ENCODE data around the gene ZNF366.

The ZNF366 gene

DNA sequence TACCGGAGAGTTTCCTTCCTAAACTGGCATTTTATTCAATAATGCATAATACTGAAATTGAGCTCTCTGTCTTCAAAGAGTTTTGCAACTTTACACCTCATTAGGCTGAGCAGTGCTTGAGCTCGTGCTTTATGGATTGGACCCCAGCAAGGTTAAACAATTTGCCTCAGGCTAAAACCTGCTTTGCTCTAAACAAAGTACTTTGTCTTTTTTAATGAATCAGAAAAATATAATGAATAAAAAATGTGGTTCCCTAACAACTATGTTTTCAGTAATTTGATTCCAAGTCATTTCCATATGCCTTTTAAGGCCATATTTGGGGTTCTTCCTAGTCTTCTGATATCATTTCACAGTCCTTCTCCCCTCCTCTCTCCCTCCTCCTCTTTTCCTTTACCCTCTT, 20.0 kb downstream of the ZNF366 start:
- no peak for DNase-seq

DNA sequence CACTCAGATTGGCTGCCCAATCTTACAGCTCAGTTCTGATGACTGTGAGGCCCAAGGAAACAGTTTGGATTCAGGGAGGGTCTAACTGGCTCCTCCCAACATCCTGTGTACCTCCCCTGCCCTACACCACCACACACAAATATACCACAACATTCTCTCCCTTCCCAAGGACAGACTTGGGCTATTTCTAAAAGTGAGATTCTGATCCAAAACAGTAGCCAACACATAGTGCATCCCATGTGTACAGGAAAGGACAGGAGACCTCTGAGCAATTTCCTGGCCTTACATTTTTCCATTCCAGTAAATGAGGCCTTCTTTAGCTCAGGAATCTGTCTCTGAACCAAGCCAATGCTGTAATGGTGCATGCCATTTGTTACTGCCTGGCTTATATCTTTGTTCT, 20.8 kb downstream of the ZNF366 start:
- no peak for DNase-seq

DNA sequence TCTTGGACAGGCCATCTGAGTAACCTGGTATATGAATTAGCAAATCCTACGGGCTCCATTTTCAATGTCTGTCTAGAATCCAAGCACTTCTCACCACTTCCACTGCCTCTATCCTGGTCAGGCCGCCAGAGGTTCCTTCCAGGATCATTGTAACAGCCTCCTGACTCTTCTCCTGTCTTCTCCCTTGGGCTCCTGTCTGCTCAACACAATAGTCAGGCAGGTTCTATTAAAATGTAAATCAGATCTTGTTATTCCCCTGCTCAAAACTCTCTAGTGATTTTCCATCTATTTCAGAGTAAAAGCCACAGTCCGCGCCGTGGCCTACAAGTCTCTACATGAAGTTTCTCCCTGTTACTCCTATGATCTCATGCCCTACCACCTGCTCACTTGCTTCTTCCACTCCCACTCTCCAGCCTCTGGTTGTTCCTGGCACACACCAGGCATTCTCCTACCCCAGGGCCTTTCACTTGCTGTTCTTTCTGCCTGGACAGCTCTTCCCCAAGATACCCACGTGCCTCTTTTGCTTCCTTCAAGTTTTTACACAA, 21.7 kb downstream of the ZNF366 start:
- no peak for DNase-seq

DNA sequence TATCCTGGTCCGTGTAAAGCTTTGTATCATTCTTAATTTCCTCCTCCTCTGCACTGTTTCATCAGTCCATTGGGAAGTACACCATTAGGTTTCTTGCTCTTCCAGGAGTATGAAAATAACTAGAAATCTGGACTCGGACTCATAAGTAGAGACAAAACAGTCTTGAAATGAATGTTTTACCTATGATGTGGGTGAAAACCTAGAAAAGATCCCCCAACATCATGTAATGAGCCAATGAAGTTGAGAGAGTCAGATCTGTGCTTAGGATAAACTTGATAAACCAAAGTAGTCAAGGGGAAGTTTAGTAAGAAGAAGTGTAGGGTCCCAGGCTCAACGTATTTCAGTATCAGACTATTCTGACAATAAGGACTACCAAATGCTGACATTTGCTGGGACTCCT, 25.2 kb downstream of the ZNF366 start:
- DNase-seq: no peak

DNA sequence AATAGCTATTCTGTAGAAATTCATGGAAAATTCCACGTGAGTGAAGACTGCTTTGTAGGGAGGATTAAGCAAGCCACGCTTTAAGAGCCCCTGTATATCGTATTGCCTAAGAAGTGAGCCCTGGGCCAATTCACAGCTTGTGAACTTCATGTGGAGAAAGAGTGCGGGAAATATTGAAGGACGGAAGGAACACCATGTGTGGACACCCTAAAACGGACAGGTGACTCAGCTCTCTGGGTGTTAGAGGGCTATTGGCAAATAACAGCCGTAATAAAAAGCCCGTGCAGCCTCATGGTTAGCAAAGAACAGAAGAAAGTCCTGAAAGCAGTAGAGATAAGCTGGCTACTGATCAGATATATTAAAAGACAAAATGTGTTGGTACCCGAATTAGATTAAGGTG, 26.4 kb downstream of the ZNF366 start:
- no peak for DNase-seq

DNA sequence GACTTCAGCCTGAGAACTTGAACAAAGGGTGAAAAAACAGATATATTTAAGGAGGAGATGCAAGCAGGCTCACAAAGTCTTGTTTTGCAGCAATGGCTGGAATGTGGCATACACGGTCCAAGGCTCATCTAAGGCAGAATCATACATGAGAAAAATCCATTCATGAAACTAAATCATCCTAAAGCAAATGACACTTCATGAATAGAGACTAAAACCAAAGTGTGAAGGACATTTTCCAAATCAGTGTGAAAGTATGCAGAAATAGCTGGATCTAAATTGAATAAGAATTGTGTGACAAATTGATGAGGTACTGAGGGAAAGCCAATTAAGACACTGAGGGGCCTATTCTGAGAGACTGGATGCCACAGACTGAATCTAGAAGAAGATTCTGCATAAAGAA, 27.3 kb downstream of the ZNF366 start:
- DNase-seq: no peak

DNA sequence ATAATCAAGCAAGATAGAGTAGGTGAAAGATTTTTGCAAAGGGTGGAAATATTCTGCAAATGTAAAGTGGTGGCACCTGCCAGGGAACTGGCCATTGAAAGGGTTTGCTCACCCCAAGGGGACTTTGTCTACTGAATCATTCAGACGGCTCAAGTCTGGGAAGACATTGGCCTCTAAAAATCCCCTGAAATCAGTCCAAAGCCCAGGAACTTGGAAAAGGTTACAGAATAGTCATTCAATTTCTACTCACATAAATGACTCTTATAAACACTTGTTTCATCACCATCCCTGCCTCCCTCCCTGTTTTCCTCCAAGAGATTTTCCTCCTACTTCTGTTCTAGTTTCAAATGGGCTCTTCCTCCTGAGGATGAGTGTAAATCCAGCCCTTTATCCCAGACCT, 28.5 kb downstream of the ZNF366 start:
- no peak for DNase-seq

DNA sequence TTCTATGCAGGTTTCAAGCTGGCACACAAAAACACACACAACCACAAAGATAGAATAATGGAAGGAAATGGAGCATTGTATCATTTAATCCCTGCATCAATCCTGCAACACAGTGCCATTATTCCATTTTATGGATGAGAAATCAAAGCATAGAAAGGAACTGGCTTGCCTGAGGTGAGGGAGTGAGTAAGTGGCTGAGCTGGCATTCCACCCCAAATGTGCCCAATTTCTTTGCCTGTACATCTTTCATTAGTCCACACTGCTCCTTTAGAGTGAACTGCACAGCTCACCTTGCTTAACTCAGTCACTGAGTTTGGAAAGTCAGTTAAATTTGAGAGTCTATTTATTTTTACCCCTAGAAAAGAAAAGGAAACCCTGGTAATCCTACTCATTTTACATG, 28.9 kb downstream of the ZNF366 start:
- DNase-seq: no peak

DNA sequence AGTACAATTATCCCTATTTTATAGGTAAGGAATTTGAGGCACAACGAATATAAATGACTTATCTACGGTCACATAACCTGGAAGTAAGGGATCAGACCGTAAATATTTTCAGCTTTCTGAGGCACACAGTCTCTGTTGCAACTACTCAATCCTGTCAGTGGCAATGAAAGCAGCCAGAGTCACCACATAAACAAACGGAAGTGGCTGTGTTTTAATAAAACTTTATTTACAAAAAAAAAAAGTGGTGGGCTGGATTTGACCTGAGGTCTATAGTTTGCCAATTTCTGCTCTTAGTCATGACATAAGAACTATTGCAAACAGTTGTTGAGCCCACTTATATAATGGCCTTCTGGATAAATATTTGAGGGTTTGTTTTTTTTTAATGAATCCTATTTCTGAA, 29.6 kb downstream of the ZNF366 start:
- DNase-seq: no peak

DNA sequence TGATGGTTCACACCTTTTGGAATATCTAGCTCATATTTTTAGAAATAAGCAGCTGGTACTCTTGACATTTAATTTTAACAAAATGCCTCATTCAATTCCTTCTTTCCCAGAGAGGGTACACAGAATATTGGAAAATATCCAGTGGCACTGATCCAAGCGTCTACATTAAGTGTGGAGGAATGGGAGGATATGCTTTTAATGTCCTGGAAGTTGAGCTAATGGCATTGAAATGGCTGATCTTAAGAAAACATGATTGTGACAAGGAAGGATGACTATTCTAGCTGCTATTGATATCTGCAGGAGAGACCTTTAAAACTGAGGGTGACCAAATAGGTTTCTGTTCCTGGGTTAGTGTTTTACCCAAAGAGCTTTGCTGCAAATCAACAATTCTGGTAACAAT, 30.0 kb downstream of the ZNF366 start:
- no peak for DNase-seq

DNA sequence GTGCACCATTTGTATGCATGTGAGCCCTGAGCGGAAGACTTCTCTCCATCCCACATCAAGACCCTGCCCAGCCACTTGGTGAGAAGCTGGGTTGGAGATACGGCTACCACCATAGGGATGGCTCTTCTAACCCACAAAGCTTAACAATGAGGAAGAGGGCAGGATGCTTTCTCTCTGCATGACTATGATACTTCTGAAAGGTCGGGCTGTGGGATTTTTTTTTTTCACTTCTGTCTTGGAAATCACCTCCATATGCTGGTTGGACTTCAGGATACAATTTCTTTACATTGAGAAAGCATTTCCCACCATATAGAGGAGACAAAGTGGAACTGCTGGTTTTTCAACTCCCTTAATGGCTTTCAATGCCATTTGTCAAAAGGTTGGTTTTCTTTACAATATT, 30.5 kb downstream of the ZNF366 start:
- no peak for DNase-seq

DNA sequence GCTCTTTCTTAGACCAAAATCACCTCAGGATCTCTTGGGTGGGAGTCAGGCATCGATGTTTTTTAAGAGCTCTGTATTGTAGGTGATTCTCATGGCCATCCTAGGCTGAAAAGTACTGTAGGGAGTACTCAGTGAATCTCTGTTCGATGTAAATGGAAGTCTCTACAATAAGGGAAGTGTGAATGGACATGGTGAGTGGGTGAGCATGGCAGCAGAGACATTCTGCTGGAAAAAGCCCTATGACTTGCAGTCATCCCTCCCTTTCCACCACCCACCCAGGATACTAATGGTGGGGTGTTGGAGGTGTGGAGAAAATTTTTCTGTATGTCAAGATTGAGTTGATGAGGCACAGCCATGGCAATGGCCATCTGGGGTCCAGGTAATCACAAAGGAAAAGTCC, 30.9 kb downstream of the ZNF366 start:
- no peak for DNase-seq

DNA sequence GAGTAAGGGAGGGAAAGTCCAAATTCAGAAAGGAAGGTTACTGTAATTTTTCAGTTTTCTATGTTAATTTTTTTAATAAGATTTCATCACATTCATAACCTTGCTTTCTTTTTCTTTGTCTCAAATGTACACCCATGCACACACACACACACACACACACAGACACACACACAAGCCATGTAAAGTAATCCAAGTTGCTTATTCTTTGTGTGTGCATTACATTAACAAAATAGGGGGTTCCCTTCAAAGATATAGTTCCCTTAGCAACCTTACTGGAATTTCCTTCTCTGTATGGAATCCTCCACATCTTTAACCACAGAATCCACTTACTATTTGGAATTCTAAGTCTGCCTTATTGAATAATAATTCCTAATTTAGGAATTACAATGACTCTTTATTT, 32.7 kb downstream of the ZNF366 start:
- DNase-seq: no peak

DNA sequence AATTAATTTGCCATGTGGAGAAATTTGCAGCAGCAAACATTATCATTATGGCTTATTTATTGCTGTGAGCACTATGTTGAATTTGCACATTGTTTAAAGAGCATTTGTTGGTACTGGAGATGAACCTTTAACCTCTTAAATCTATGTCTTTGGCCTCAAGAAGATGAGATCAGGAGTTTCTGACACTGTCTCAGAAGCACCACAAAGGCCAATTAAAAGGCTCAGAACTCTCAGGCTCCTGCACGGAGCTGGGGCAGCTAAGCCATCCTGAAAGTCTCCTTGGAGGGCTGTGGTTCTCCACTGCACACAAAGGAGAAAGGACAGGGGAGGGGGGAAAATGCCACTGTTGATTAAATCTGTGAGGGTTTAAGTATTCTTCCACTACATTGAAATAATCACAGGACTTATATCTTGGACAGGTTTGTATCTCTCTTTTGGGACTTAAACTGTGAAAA, 33.1 kb downstream of the ZNF366 start:
- DNase-seq: no peak

DNA sequence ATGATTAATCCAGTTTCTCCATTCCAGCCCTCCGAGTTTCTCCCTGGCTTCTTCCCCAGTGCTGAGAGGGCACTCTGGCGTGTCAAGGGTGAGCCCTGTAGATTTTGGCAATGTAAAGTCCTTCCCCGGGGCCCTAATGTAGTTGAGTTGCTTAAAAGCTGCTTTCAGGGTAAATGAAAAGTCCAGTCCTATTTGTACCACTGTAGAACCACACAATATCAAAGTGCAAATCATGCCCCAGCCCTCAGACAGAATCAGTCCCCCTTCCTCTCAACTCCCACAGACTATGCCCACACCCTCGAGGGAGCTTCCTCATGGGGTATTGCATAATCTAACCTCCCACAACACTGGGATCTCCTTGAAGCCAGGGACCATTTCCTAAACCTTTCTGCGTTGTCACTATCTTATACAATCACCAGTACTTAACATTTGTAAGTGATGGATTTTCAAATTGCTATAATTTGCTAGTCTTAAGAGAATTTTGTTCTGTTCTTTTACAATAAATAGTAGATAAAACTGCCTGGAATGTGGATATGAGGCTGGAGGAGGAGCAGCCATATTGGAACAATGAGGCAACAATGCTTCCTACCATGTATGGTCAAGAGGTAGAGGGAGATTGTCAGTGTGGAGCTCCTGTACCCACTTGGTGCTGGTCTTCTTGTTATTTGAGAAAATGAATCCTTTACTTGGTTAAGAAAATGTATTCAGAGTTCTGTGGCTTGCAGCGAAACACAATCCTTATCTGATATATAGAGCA, 34.4 kb downstream of the ZNF366 start:
- DNase-seq: no peak

DNA sequence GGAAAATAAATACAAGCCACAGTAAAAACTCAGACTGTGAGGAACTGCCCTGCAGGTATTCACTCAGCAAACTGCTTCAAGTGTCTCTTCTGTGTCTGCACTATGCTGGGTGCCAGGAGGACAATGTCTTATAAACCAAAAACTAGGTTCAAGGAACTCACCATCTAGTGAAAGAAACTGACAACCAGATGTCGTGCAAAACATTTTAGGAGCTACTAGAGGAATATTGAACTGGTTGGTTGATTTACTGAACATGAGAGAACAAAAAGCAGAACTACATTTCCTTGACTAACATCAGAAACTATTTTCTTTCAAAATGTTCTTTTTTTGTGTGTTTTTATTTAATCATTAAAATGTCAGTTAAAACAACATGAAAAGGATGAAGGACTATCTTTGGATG, 35.2 kb downstream of the ZNF366 start:
- DNase-seq: no peak

DNA sequence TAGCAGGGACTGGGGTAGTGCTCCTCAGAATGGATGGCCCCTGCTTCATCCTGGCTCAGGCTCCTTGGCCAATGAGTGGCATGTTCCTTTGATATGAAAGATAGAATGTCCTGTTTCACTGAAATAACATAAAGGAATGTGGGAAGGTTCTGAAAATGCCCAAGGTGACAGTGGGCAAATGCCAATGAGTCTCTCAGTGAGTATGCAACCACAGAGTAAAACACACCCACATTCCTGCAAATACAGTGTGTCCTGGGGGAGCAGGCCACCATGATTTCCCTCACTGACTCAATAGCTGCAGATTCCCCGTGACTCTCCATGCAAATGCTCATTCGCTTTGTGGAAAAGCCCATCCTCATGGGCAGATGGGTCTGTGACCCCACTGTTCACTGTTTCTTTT, 36.4 kb downstream of the ZNF366 start:
- no peak for DNase-seq

DNA sequence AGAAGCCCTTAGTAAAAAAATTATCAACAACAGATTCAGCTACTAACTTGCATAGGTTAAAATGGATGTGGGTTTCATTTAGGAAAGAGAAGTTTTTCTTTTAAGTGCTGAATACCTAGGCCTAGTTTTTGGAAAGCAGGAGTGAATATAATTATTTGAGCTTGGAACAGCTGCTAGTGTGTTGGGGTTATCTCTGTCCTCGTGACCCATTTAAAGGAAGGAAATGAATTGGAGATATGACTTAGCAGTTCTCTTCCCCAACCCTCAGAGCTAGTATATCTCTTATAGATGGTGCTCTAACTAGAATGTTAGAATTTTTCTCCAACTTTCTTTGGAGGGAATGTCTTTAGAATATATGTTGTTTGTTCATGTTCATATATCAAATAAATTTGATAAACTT, 38.6 kb downstream of the ZNF366 start:
- DNase-seq: no peak

DNA sequence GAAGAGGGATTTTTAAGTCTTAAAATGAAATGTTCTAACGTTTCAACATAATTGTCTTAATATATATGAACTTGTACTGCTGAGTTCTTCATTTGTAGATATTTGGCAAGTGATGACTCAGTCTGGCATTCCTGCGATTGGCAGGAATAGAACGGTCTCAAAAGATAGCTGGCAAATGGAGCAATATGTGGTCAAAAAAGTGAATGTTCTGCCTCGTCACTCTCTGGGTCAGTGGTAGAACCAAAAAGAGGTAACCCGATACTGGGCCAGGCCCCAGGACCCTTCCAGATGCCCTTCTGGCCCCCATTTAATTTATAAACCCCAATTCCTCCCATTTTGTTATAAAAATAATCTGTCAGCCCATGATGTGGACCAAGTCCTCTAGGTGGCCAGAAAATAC, 39.2 kb downstream of the ZNF366 start:
- no peak for DNase-seq

DNA sequence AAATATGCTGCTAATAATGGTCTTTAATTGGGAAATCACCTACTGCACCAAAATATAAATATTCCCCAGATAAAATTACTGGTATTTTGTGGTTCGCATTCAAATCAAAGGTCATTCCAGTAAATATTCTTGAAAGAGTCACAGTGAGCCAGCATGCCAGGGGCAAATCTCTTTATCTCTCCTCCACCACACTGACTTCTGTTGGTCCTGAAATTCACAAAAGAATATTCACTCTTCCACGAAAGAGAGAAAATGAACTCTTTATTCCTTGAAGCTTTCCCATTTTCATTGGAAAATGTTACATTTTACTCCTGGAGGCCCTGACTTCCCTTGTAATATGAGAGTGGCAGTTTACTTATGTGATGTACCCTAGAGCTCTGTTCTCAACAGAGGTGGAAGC, 39.7 kb downstream of the ZNF366 start:
- no peak for DNase-seq

DNA sequence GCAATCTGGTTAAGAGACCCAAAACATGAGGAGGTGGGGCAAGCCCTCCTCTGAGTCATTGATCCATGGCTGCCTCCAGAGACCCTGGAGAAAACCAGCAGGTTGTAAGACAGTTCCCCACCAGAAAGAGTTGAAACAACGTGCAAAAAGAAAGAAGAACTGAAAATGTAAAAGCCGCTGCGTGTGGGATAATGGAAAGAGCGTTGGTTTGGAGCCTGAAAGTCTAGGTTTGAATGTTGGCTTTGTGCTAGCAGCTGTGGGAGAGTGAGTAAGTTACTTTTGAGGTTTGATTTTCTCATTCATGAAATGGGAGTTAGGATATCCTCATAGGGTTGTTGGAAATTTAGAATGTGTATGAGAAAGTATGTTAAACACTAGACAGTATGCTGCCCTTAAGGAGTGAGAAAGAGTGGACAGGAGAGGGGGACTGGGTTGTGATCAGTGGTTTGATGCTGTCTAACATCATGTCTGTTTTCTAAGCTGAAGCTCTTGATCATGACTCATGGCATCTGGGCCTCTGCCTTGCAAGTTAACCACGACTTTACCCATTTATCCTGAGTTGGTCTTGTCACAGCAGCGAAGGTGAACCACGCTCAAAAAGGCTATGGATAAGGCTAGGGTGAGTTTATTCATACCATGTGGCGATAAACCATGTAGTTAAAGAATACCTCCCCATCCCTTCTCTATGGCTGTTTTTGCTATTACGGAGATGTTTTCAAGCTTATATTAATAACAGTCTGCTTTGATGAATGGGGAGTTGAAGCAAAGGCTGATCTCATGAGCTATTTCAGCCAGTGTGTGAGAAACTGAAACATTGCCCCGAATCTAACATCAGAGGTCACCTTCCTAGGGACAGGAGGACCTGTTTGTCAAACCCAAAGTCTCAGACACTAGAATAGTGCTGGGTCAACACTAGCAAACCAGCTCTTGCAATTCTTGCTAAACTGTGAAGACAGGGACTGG, 41.3 kb downstream of the ZNF366 start:
- DNase-seq: no peak

DNA sequence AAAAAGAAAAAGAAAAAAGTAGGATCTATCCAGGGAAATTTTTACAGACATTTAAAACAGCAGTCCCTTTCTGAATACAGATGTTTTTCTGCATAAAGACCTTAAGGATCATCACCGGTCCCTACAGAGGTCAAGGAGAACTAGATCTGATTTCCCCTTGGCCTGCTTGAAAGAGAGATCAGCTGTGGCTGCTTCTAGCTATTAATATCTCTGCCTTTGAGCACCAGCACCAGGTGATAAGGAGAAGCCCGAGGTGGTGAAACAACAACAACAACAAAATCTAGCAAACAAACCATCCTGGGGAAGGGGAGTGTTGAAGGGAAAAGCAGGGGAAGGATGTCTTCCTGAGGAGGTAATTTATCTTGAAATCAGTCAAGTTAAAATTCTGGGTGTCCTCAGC, 42.1 kb downstream of the ZNF366 start:
- DNase-seq: no peak

DNA sequence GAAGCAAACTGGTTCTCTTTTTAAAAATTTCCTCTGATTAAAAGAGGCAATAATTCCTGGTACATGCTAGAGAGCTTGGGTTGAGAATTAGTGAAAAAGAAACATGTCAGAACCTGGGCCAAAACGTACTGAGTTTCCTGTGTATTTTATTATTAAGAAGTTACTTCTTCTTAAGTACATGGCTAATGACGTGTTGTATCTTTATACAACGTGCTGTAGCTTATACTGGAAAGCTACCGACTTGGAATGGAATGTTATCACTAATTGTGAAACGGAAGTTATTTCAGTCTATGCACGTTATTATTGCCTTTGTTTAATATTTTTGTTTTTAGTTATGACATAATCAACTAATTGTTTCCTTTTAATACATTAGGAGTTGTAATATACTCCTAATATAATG, 43.1 kb downstream of the ZNF366 start:
- no peak for DNase-seq

DNA sequence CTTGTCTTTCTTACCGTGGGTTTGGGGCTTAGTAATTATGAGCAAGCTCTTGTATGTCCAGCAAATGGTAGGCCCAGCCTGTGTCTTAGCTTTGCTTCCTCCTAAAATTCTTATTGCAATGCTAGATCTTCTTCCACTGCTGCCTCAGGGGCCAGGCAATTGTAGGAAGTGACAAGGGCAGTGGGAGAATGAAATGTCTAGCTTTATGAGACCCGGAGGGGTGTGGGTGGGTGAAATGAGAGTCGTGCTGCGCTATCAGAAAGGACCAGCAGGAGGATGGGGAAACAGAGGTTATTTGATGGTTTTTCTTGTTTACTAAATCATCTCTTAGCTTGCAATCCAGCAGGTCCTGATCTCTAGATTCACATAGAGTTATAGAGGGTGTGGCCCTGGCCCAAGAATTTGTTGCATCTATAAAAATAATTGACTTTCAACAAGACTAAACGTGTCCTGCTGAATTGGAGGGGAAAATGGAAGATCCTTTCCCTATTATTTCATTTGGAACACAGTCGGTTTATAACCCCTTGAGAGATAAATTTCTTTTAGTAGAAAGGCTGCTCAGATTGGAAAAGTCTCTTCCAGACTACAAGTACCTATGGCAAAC, 43.7 kb downstream of the ZNF366 start:
- DNase-seq: peak; percentile 17

Measured in NCI-H1105 (cell line).